ENCODE measurements around the gene SCN8A.

Gene SCN8A

GRCh38 chr12:51798501-51798900 lies 207.5 kb downstream of the SCN8A start:
- no peak overlapping the region for H2AK5ac ChIP-seq (ENCODE audit: low read length)

DNA sequence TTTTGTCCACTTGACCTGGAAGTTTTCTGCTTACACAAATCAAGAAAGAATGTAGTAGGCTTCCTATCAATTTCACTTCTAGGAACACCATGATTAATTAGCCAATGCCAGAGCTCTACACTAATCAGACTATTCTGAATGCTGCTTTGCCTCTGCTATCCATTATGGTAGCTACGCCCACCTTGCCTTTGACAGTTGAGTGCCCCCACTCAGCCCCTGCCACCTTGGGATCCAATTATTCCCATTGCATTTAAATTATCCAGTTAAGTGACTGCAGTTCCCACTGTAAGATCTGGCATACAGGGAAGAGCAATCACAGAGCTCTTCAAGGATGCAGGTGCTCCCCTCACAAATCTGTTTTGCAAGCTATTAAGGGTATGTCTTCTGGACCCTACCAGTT lies 210.0 kb downstream of the SCN8A start:
- H3K4me3 ChIP-seq (ENCODE audit: low read depth, low read length), result no peak overlapping the region
- H3K79me1 ChIP-seq (ENCODE audit: low read length), result no peaks in the 10 kb centered on the region
- DNase-seq, result no peak
- H2AK5ac ChIP-seq (ENCODE audit: low read length), result no peak overlapping the region
- H3K18ac ChIP-seq (ENCODE audit: low read length), result no peak overlapping the region
- no peak overlapping the region for H3K4me2 ChIP-seq (ENCODE audit: low read length)
- H3K9ac ChIP-seq (ENCODE audit: low read length), result no peak overlapping the region
- H3K36me3 ChIP-seq (ENCODE audit: control insufficient read depth in 1 of 2, insufficient read depth in 2 of 2, low read length in 2 of 2), result no peaks in the 10 kb centered on the region
- no peak overlapping the region for H3K14ac ChIP-seq (ENCODE audit: low read length)
- no peak overlapping the region for H4K8ac ChIP-seq (ENCODE audit: low read depth, low read length)
- H3K27ac ChIP-seq (ENCODE audit: low read depth, low read length), result no peak overlapping the region
- no peaks in the 10 kb centered on the region for H3K79me2 ChIP-seq (ENCODE audit: control insufficient read depth, insufficient read depth, low read length, poor library complexity)
- H3K23ac ChIP-seq (ENCODE audit: low read length), result no peak overlapping the region
- no peak overlapping the region for H2BK12ac ChIP-seq (ENCODE audit: low read length)
- no peaks in the 10 kb centered on the region for H3K27me3 ChIP-seq (ENCODE audit: insufficient read depth, low read length)
- H3K4ac ChIP-seq (ENCODE audit: low read depth, low read length), result no peak overlapping the region
- no peak overlapping the region for H2BK120ac ChIP-seq (ENCODE audit: insufficient read depth, low read length, poor library complexity)
- H4K91ac ChIP-seq (ENCODE audit: low read depth, low read length), result no peak overlapping the region
- no peak overlapping the region for H4K12ac ChIP-seq (ENCODE audit: low read depth, low read length)
- WGBS (ENCODE audit: extremely low coverage, insufficient coverage, insufficient read length), result no CpG with 5 or more reads among the region's 1 CpG
- no peaks in the 10 kb centered on the region for H3K4me1 ChIP-seq (ENCODE audit: control insufficient read depth in 1 of 2, insufficient read depth in 2 of 2, low read length in 2 of 2)
- no peak overlapping the region for H2AFZ ChIP-seq (ENCODE audit: insufficient read depth, low read length, poor library complexity)
- H2BK5ac ChIP-seq (ENCODE audit: low read depth, low read length, poor library complexity), result no peak overlapping the region
- peaks cover 1% of the 10 kb centered on the region for H3K9me3 ChIP-seq (ENCODE audit: insufficient read depth, low read depth, low read length)

More at GRCh38 chr12:51798501-51798900, 207.5 kb downstream of the SCN8A start:
- no peak overlapping the region for H3K9ac ChIP-seq (ENCODE audit: low read length)
- no peak overlapping the region for H2BK5ac ChIP-seq (ENCODE audit: low read depth, low read length, poor library complexity)
- H3K27me3 ChIP-seq (ENCODE audit: insufficient read depth, low read length), result no peaks in the 10 kb centered on the region
- WGBS (ENCODE audit: extremely low coverage, insufficient coverage, insufficient read length), result no CpG with 5 or more reads among the region's 1 CpG
- no peak overlapping the region for H2BK120ac ChIP-seq (ENCODE audit: insufficient read depth, low read length, poor library complexity)
- no peak overlapping the region for H4K91ac ChIP-seq (ENCODE audit: low read depth, low read length)
- no peaks in the 10 kb centered on the region for H3K79me2 ChIP-seq (ENCODE audit: control insufficient read depth, insufficient read depth, low read length, poor library complexity)
- H4K8ac ChIP-seq (ENCODE audit: low read depth, low read length), result no peak overlapping the region
- no peaks in the 10 kb centered on the region for H3K79me1 ChIP-seq (ENCODE audit: low read length)
- no peaks in the 10 kb centered on the region for H3K36me3 ChIP-seq (ENCODE audit: control insufficient read depth in 1 of 2, insufficient read depth in 2 of 2, low read length in 2 of 2)
- H3K18ac ChIP-seq (ENCODE audit: low read length), result no peak overlapping the region
- no peak overlapping the region for H3K4me3 ChIP-seq (ENCODE audit: low read depth, low read length)
- no peak overlapping the region for H4K12ac ChIP-seq (ENCODE audit: low read depth, low read length)
- H3K23ac ChIP-seq (ENCODE audit: low read length), result no peak overlapping the region
- H3K14ac ChIP-seq (ENCODE audit: low read length), result no peak overlapping the region
- H3K27ac ChIP-seq (ENCODE audit: low read depth, low read length), result no peak overlapping the region
- no peak overlapping the region for H2BK12ac ChIP-seq (ENCODE audit: low read length)
- peaks cover 1% of the 10 kb centered on the region for H3K9me3 ChIP-seq (ENCODE audit: insufficient read depth, low read depth, low read length)
- no peak overlapping the region for H3K4me2 ChIP-seq (ENCODE audit: low read length)
- H3K4ac ChIP-seq (ENCODE audit: low read depth, low read length), result no peak overlapping the region
- DNase-seq, result no peak
- H3K4me1 ChIP-seq (ENCODE audit: control insufficient read depth in 1 of 2, insufficient read depth in 2 of 2, low read length in 2 of 2), result no peaks in the 10 kb centered on the region
- no peak overlapping the region for H2AFZ ChIP-seq (ENCODE audit: insufficient read depth, low read length, poor library complexity)

GRCh38 chr12:51806896-51807295 lies 215.9 kb downstream of the SCN8A start:
- Histone ChIP-seq H3K14ac (ENCODE audit: low read length) (no peak overlapping the region), H3K36me3 (ENCODE audit: control insufficient read depth in 1 of 2, insufficient read depth in 2 of 2, low read length in 2 of 2) (no peaks in the 10 kb centered on the region), H3K27me3 (ENCODE audit: insufficient read depth, low read length) (no peaks in the 10 kb centered on the region), H3K18ac (ENCODE audit: low read length) (no peak overlapping the region), H3K79me1 (ENCODE audit: low read length) (no peaks in the 10 kb centered on the region), H3K79me2 (ENCODE audit: control insufficient read depth, insufficient read depth, low read length, poor library complexity) (no peaks in the 10 kb centered on the region), H3K4ac (ENCODE audit: low read depth, low read length) (no peak overlapping the region), H4K8ac (ENCODE audit: low read depth, low read length) (no peak overlapping the region), H2BK12ac (ENCODE audit: low read length) (no peak overlapping the region), H3K23ac (ENCODE audit: low read length) (no peak overlapping the region), H3K27ac (ENCODE audit: low read depth, low read length) (no peak overlapping the region), H2BK120ac (ENCODE audit: insufficient read depth, low read length, poor library complexity) (no peak overlapping the region), H2BK5ac (ENCODE audit: low read depth, low read length, poor library complexity) (no peak overlapping the region), H4K12ac (ENCODE audit: low read depth, low read length) (no peak overlapping the region), H2AFZ (ENCODE audit: insufficient read depth, low read length, poor library complexity) (no peak overlapping the region), H3K4me3 (ENCODE audit: low read depth, low read length) (no peak overlapping the region), H4K91ac (ENCODE audit: low read depth, low read length) (no peak overlapping the region), H2AK5ac (ENCODE audit: low read length) (no peak overlapping the region), H3K9ac (ENCODE audit: low read length) (no peak overlapping the region), H3K4me1 (ENCODE audit: control insufficient read depth in 1 of 2, insufficient read depth in 2 of 2, low read length in 2 of 2) (no peaks in the 10 kb centered on the region), H3K4me2 (ENCODE audit: low read length) (no peak overlapping the region), H3K9me3 (ENCODE audit: insufficient read depth, low read depth, low read length) (no peaks in the 10 kb centered on the region)
- DNase-seq, result no peak
- whole genome bisulfite sequencing (ENCODE audit: extremely low coverage, insufficient coverage, insufficient read length), result no CpG with 5 or more reads among the region's 16 CpGs

DNA sequence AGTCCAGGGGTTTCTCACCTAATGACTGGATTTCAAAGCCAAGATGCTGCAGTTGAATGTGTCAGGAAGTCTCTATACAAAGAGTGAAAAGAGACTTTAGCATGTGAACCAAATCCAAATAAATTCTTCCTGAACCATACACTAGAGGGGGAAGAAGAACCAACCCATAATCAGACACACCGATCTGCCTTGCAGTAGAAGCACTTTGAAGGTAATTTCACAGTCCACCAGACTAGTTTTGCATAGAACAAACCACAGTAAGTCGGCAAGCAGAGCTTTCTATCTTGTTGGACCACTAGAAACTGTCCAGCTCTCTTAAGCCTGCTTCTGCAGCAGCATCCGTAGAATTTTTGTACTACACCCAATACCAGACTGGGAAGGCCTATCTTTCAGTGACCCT lies 218.2 kb downstream of the SCN8A start:
- H2BK5ac ChIP-seq (ENCODE audit: low read depth, low read length, poor library complexity), result no peak overlapping the region

More for the DNA sequence above, 218.2 kb downstream of the SCN8A start:
- H4K12ac ChIP-seq (ENCODE audit: low read depth, low read length), result no peak overlapping the region
- no peak overlapping the region for H2BK120ac ChIP-seq (ENCODE audit: insufficient read depth, low read length, poor library complexity)
- no peaks in the 10 kb centered on the region for H3K9me3 ChIP-seq (ENCODE audit: insufficient read depth, low read depth, low read length)
- H3K36me3 ChIP-seq (ENCODE audit: control insufficient read depth in 1 of 2, insufficient read depth in 2 of 2, low read length in 2 of 2), result peaks cover 0 to 2% of the 10 kb centered on the region in 2 experiments
- no peak overlapping the region for H3K14ac ChIP-seq (ENCODE audit: low read length)
- H3K4me1 ChIP-seq (ENCODE audit: control insufficient read depth in 1 of 2, insufficient read depth in 2 of 2, low read length in 2 of 2), result peaks cover 3% of the 10 kb centered on the region in 2 experiments
- no peak overlapping the region for H3K9ac ChIP-seq (ENCODE audit: low read length)
- peaks cover 5% of the 10 kb centered on the region for H3K79me1 ChIP-seq (ENCODE audit: low read length)
- H3K4me3 ChIP-seq (ENCODE audit: low read depth, low read length), result no peak overlapping the region
- no peaks in the 10 kb centered on the region for H3K27me3 ChIP-seq (ENCODE audit: insufficient read depth, low read length)
- no peak overlapping the region for H2AK5ac ChIP-seq (ENCODE audit: low read length)
- no peak overlapping the region for H3K23ac ChIP-seq (ENCODE audit: low read length)
- H3K18ac ChIP-seq (ENCODE audit: low read length), result no peak overlapping the region
- no peak overlapping the region for H3K4me2 ChIP-seq (ENCODE audit: low read length)
- no peak overlapping the region for H3K27ac ChIP-seq (ENCODE audit: low read depth, low read length)
- peaks cover 2% of the 10 kb centered on the region for H3K79me2 ChIP-seq (ENCODE audit: control insufficient read depth, insufficient read depth, low read length, poor library complexity)
- DNase-seq, result no peak
- WGBS (ENCODE audit: extremely low coverage, insufficient coverage, insufficient read length), result no CpG with 5 or more reads among the region's 3 CpGs
- H2AFZ ChIP-seq (ENCODE audit: insufficient read depth, low read length, poor library complexity), result no peak overlapping the region
- H4K8ac ChIP-seq (ENCODE audit: low read depth, low read length), result no peak overlapping the region
- no peak overlapping the region for H3K4ac ChIP-seq (ENCODE audit: low read depth, low read length)
- no peak overlapping the region for H4K91ac ChIP-seq (ENCODE audit: low read depth, low read length)
- no peak overlapping the region for H2BK12ac ChIP-seq (ENCODE audit: low read length)
